Bone marrow (tissue), 2 donors: Measurements from ENCODE around the gene ATP1B1.
"Not testable (repeated sequence)": the region's sequence is repeated elsewhere in the genome, so short reads cannot be mapped to it uniquely, and the experiment has no call there.

Source experiments
- DNase-seq, 2 donors: peaks; one replicate each; lab custom pipeline; 2025; lab: John Stamatoyannopoulos, UW

The ATP1B1 gene

DNA sequence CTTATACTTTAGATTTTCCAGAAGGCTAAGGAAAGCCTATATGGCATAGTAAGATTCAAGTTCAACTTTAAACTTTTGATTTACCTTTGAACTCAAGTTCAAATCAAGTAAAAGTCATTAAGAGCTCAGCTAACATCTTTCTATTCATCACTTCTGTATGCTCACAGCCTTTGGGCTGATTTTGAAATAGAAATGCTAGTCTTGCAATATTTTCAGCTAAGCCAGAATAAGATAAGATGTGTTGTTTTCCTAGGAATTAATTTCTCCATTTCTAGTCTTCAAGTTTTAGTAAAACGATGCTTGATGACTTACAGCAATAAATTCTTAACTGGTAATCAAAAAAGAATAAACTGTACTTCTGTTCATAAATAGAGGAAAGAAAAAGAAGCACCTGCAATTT, 35.6 kb downstream of the ATP1B1 start:
- no peak for DNase-seq

DNA sequence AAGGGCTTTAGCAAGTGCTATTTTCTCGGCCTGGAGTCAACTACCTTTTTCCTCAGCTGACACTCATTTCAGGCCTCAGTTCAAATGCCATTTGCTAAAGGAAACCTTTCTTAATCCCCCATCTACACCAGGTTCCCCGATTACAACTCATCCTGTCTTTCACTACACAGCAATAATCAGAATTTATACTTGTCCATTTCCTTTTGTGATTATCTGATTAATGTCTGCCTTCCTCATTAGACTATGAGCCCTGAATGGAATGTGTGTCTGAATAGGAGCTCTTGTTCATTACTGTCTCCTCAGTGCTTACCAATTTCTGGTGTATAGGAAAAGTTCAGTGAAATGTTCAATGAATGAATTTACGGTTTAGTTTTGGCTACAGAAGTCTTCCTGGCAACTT, 36.9 kb downstream of the ATP1B1 start:
- DNase-seq, result no peak

DNA sequence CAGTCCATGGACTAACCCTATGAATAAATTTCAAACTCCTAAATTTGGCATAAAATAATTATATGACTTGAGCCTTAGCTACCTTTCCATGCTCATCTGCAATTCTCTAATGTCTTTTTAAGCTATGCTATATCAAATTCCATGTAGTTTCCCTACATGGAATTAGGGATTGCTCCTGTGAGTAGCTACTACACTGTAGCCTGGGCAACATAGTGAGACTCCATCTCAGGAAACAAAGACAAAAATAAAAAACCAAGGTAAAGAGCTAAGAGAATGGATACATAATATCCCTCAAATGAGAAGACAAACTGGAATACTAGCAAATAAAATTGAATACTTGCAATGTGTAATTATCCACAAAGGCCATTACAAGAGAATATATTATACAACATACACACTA, 37.5 kb downstream of the ATP1B1 start:
- DNase-seq, result no peak

DNA sequence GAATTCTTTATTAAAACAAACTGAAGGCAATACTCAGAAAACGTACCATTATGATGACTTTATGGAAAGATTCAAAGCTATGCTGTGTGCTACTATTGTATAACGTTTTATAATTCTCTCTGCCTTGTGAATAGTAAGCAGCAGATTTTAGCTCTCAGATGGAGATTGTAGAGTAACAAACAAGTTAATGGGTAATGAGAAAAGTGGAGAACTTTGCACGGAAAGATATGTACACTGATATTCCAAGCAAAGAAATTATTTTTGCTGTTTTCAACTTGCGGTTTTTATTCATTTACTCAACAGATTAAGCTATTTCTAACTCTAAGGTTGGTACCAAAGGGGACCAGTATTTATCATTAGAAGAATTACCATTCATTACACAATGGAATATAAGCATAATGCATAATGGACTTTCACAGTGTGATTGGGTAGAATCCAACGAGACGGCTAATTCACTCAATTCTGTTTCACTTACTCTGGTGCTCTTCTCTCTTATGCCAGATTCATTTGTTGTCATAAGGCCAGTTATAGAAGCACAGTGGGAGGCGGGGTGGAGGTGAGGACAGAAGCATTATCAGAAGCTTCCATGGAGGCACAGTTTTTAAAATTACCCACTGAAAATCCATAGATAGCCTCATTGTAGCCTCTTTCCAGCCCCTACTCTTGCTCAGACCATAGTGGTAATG, 38.6 kb downstream of the ATP1B1 start:
- no peak for DNase-seq

DNA sequence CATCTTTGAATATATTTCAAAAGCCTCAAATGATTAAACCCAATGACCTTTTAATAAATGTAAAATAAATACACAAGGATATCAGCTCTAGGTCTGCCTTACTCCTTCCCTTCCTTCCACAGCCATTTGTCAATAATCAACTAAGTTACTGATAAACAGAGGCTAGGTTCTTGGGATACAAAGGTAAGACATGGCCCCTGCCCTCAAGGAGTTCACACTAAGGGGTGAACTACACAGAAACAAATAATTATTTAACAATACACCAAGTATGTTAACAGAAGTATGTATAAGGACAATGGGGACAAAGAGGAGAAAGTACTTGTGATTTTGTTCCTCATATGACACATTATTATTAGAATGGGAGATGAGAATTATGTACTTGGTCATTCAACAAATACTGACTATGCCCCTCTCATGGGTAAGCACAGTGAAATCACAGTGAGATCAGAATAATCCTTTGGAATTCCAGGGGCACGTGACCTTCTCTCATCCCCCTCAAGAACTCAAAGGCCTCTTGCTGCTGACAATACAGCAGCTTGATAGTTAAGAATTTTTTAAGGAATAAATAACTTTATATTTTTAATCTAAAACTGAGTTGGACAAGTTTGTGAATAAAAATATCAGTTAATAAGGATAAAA, 40.2 kb downstream of the ATP1B1 start:
- DNase-seq, result no peak

DNA sequence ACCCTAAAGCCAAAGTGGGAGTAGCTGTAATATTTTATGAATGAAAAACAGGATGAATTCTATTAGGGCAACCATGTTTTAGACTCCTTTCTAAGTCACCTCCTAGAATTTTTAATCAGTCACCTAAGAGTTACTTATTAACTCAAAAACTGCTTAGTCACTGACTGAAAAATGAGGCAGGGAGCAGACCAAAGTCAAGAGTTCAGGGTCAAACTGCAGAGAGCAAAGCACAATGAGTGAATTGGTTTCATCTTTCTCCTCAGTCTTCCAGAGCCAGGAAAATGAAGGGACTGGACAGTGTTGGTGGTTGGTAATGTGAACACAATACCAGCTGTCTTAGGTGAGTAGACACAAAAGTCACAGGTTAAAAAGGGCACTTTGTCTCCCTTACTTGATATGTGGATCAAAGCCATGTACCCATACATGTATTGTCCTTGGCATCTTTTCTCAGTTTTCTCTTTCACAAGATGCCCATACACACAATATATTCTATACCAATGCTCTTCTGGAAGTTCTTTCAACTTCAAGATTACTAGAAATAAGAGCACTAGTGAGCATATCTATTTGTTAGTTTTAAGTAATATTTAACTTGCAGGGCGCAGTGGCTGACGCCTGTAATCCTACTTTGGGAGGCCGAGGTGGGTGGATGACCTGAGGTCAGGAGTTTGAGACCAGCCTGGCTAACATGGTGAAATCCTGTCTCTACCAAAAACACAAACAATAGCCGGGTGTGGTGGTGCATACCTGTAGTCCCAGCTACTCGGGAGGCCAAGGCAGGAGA, 42.2 kb downstream of the ATP1B1 start:
- no peak for DNase-seq

DNA sequence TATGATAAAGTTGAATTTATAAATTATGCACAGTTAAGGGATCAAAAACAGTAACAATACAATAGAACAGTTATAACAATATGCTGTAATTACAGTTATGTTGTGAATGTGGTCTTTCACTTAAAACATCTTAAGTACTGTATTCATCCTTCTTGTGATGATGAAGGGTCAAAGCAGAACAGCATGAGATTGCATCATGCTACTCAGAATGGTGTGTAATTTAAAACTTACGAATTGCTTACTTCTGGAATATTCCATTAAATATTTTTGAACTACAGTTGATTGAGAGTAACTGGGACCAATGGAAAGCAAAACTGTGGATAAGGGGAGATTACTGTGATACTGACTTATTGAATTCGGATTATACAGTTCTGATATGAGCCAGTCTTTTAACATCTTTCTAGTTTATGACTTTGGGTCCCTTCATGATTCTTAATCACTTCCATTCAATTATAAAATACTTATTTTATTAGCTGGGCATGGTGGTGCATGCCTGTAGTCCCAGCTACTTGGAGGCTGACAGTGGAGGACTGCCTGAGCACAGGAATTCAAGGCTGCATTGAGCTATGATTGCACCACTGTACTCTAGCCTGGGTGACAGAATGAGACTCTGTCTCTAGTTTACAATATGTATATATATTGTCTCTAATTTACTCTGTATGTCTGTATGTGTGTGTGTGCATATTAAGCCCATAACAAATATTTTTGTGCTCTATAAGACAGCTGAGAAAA, 43.2 kb downstream of the ATP1B1 start:
- DNase-seq, result no peak

DNA sequence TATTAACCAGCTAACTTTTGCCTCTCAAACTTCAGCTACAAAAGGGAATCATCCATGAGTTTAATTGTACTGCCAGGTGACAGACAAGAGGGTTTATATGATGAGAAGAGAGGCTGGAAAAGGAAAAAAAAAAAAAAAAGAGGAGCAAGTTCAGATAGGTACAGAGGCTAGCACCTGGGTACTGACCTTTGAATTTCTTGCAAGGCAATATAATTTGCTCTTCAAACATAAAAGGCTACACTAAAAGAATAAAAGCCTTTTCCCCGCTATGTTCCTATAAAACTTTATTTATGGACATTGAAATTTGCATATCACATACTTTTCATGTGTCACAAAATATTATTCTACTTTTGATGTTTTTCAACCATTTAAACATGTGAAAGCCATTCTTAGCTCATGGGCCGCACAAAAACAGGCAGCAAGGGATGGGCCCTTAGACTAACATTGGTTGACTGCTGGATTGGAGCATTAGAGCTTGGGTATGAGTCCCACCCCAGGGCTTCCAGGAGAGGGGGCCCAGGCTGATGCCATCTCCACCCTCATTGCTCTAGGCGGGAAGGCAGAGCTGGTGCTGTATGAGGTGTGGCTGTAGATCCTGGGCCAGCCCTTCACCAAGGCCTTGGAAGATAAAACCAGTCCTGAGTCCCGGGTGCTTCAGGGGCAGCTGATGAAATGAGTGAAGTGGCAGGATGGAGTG, 44.3 kb downstream of the ATP1B1 start:
- DNase-seq, result no peak

DNA sequence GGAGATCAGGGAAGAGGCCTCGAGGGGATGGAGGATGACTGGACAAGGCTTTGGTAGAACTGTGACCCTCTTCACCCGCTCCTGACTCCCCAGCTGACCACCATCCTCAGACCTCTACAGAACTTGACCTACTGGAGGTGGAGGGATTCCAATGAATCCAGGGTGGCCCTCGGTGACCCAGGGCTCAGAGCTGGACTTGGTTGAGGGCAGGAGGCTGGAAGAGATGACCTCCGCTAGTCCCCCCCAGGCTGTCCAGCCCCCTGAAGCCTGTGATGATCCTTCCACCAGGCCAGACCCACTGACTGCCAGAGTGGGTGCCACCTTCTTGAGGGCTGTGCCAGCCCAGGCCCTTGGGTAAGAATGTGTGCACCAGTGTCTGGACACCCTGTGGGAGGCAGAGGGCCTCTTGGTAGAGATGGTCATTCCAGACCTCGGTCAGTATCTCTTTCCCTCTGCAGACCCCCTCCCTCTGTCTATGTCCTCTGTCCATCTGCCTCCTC, 44.9 kb downstream of the ATP1B1 start:
- no peak for DNase-seq

DNA sequence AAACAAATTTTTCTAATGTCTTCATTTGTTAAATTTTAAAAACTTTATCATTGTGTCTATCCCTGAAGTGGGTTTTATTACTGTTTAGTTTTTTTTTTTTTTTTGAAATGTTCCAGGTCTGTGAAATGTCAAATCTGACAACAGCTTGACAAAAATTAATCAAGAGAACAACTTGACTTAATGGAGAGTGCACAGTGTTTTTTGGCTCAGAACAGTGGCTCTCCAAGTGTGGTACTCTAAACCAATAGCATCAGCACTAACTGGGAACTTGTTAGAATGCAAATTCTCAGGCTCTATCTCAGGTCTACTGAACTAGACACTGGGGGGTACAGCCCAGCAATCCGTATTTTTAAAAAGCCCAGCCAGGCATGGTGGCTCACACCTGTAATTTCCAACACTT, 49.2 kb downstream of the ATP1B1 start:
- DNase-seq, result no peak

DNA sequence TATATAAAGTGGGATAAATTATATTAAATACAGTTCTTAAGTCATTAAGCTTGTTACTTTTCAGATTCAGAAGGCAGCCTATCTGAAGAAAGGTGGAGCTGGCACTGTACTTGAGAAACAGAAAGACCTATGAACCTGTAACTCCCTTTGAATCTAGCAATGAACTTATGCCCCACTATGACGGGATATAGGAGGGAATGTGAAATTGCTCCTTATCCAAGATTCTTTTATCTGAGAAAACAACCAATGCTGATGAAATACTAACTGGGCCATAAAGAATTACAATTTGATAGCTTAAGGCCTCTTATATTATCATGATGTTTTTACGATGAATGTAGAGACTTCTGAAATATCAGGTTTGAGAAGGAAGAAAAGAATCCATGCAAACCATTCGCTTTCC, 50.1 kb downstream of the ATP1B1 start:
- DNase-seq, result no peak

DNA sequence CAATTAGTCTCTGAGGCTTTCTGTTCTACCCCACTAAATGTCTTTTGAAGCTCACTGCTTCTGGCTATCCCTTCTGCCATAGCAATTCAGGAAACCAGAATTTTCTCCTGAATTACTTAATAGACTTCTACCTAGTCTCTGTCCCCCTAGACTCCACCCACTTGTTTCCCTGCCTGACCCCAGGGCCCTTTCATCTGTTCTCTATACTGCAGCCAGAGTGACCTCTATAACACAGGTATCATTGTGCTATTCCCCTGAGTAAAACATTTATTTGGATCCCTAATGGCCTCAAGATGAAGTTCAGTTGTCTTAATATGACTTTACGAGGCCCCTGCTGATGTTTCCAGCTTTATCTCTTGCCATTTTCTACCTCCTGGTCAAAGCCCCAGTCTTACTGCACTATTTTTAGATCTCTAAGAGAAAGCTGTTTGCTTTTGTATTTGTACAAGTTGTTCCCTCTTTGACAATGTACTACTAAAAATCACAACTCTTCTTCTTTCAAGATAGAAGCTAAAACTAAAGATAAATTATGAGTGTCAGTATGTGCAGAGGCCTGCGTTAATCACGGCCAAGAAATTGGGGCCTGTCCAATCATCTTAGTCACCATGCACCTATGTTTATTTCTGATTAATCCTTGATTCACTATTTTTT, 54.5 kb downstream of the ATP1B1 start:
- no peak for DNase-seq

DNA sequence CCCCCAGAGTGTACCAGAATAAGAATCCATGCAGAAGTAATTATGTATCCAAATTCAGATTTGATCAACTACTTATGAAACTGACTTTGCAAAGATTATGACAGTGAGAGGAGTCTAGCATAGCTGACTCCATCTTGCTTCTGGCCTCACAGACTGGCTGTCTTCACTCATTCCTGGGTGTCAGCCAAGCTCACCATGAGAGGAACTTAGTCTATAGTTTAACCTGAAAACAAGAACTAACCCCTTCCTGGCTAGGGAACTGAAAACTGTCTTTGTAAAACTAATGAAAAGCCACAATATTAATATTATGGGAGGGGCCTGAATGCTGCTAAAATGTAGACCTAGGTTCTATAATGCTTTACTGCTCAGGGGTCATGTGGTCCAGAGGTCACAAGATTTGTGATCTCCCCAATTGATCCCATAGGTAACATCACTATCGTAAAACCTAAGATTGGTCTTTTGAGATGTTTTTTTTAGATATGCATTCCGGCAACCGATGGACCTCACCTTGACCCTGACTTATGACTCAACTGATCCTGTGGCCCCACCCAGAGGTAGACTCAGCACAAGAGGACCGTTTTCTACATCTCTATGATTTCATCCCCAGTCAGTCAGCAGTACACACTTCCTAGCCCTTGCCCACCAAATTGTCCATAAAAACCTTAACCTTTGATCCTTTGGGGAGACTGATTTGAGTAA, 55.2 kb downstream of the ATP1B1 start:
- no peak for DNase-seq

DNA sequence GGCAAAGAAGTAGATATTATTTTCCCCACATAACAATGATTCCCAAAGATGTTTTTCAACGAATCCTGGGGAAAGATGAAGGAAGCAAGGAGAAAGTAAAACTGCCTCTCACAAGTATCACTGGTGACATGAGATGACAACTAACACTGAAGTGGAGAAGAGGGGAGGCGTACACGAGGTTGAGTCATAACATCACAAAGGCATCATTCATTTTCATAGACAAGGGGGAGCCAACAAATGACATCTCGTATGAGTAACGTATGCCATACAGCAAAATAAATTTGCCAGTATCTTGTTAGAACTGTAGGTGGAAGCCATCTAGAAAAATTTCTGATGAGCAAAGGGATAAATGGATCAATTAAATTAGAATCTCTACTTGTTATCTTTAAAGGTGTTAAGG, 56.6 kb downstream of the ATP1B1 start:
- no peak for DNase-seq

DNA sequence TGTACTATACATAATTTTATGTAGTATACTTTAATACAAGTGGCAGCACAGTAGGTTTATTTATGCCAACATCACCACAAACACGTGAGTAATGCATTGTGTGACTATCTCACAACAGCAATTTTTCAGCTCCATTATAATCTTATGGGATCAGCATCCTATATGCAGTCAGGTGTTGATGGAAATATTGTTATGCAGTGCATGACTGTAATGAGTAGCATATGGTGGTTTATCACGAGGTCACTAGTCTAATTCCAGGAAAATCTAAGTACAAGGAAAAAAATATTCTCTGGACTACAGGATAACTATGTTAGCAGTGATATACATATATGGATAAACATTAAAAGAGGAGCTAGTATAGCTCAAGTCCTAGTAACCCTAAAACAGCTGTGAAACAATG, 69.0 kb downstream of the ATP1B1 start:
- no peak for DNase-seq

DNA sequence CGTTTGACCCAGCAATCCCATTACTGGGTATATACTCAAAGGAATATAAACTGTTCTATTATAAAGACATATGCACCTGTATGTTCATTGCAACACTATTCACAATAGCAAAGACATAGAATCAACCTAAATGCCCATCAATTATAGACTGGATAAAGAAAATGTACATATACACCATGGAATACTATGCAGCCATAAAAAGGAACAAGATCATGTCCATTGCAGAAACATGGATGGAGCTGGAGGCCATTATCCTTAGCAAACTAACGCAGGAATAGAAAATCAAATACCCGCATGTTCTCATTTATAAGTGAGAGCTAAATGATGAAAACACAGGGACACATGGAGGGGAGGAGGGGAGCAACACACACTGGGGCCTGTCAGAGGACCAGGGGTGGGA, 72.9 kb downstream of the ATP1B1 start:
- not testable (repeated sequence) for DNase-seq

DNA sequence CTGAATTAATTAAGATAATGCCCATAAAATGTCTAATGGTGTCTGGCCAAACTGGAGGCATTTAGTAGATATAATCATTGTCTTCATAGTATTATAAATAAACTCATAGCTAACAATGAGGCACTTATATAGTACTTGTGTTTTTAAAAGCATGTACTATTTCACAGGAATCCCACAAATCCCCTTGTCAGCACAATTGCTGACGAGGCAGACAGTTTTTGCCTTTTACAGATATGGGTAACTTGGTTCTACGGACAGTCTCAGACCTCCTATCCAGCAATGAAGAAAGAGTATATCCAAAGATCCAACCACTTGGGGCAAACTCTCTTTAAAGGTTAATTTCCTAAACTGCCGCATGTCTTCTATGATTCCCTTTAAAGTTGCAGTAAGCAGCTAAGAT, 73.7 kb downstream of the ATP1B1 start:
- no peak for DNase-seq
